Upper lobe of left lung (tissue), 6 donors: Measurements from ENCODE around the gene TMEM222. TPM values are rescaled to one million over a fixed set of nuclear protein-coding genes. Genes with fewer than 3 reads are reported as not detected.
A peak's percentile ranks its signal among the peaks of the same experiment; 100 is the strongest.

ENCODE experiments used
- ATAC-seq, 2 donors: fragments of 200-7000 bp; cut with Tn5 transposase; one replicate each; pipeline ENCODE4 v1.9.1; 2022; ENCODE audit warnings: mild to moderate bottlenecking in 2 of 2, moderate library complexity in 2 of 2; ENCODE audit not compliant: low FRiP score in 2 of 2
- DNase-seq, 2 donors: peaks; one replicate each; pipeline ENCODE4 v3.0.0-alpha.2; 2019 to 2020
- H3K27ac ChIP-seq, 4 donors: fragments of 200-600 bp; sonication (generic); one replicate each; pipeline ENCODE4 v1.5.1; 2016 to 2019
- H3K27me3 ChIP-seq, 4 donors: fragments of 200-600 bp; sonication (generic); one replicate each; pipeline ENCODE4 v1.5.1; 2017 to 2019
- H3K36me3 ChIP-seq, 4 donors: fragments of 200-600 bp; sonication (generic); one replicate each; pipeline ENCODE4 v1.5.1; 2016 to 2019
- H3K4me1 ChIP-seq, 4 donors: fragments of 200-600 bp; sonication (generic); one replicate each; pipeline ENCODE4 v1.5.1; 2018 to 2019
- H3K4me3 ChIP-seq, 4 donors: fragments of 200-600 bp; sonication (generic); one replicate each; pipeline ENCODE4 v1.5.1; 2017 to 2019; ENCODE audit warnings: mild to moderate bottlenecking in 2 of 4, moderate library complexity in 1 of 4
- H3K9me3 ChIP-seq, 4 donors: fragments of 200-600 bp; sonication (generic); one replicate each; pipeline ENCODE4 v1.5.1; 2018 to 2019
- CTCF ChIP-seq, 6 experiments: fragments of 450-650 bp in 4 of 6; fragments of 200-600 bp in 2 of 6; sonication (generic) in 2 of 6; IDR thresholded peaks; one replicate each; pipeline ENCODE4 v1.5.1; 2016 to 2019; ENCODE audit warnings: antibody characterized with exemption in 6 of 6
- EP300 ChIP-seq, 4 donors: sonication (generic); formaldehyde crosslinking; IDR thresholded peaks; one replicate each; pipeline ENCODE4 v1.5.1; 2017; ENCODE audit warnings: antibody characterized with exemption in 4 of 4, control low read depth in 2 of 4
- POLR2A ChIP-seq, 4 donors: fragments of 450-650 bp; IDR thresholded peaks; one replicate each; pipeline ENCODE4 v1.5.1; 2016 to 2017; ENCODE audit warnings: antibody characterized with exemption in 4 of 4, mild to moderate bottlenecking in 2 of 4
- POLR2AphosphoS5 ChIP-seq, 2 donors: sonication (generic); formaldehyde crosslinking; IDR thresholded peaks; one replicate each; pipeline ENCODE4 v1.5.1; 2017; ENCODE audit warnings: antibody characterized with exemption in 2 of 2
- WGBS, 2 donors: methylation state at CpG; one replicate each; pipeline ENCODE4 v1.1.5; 2017 to 2018; 5-methylcytosine and 5-hydroxymethylcytosine counted together
- total RNA-seq, 6 donors: library from RNA; depleted of rRNA in 4 of 6; stranded (reverse); fragments of >200 nt in 4 of 6; gene quantifications; one replicate each; pipeline versions ENCODE4 v1.1.0 to v1.2.1, GENCODE V29; 2016 to 2021
- donor health status: DM: no; HTN: no; CAD: no; lungs with moderate emphysema.
- donor health status: DM: no; HTN: yes; CAD: no; lungs with severe emphysema.

TMEM222 gene
- total RNA-seq, 6 donors from 2014 or later, result 11.5 to 43.9 (median 30.1) TPM

- no peaks in the 10 kb centered on the region for H3K27me3 ChIP-seq
- H3K4me3 ChIP-seq, result peak overlapping the region; percentile 13 to 92 (median 72)
- no peaks in the 10 kb centered on the region for H3K9me3 ChIP-seq
- TF ChIP-seq CTCF (IDR thresholded peaks at IDR 0.05), result no peak
- no peak for TF ChIP-seq POLR2AphosphoS5 (IDR thresholded peaks at IDR 0.05)
- no peak for TF ChIP-seq EP300 (IDR thresholded peaks at IDR 0.05)
- no peak for TF ChIP-seq POLR2A (IDR thresholded peaks at IDR 0.05)
- peaks cover 21 to 52% (median 46%) of the 10 kb centered on the region in 4 donors for H3K36me3 ChIP-seq
- H3K27ac ChIP-seq, result peak overlapping the region; percentile 93 to 98 (median 98)
- peaks cover 47 to 55% (median 52%) of the 10 kb centered on the region in 4 donors for H3K4me1 ChIP-seq
- DNase-seq (no peak), ATAC-seq (no peak)
- WGBS, 2 donors, result 68 to 93% methylated on average over 3 to 11 of the region's 11 CpGs
These were observed 42.9 kb downstream of the TMEM222 start for GRCh38 chr1:27364696-27365371.

GRCh38 chr1:27365372-27366112, 43.6 kb downstream of the TMEM222 start:
- Histone ChIP-seq H3K27ac (peak overlapping the region; percentile 93 to 98 (median 98)), H3K36me3 (peaks cover 17 to 52% (median 40%) of the 10 kb centered on the region in 4 donors), H3K9me3 (no peaks in the 10 kb centered on the region), H3K27me3 (no peaks in the 10 kb centered on the region), H3K4me1 (peaks cover 46 to 53% (median 50%) of the 10 kb centered on the region in 4 donors), H3K4me3 (peak overlapping the region; percentile 51 to 92 (median 72))
- ATAC-seq (peak; percentile 87 to 88), DNase-seq (peak; percentile 91 to 95)
- WGBS, 2 donors, result 2% methylated on average over 35 to 37 of the region's 40 CpGs
- no peak for TF ChIP-seq CTCF (IDR thresholded peaks at IDR 0.05)
- TF ChIP-seq POLR2AphosphoS5 (IDR thresholded peaks at IDR 0.05), result peak in 1 of 2 donors; percentile 68
- TF ChIP-seq EP300 (IDR thresholded peaks at IDR 0.05), result no peak
- TF ChIP-seq POLR2A (IDR thresholded peaks at IDR 0.05), result peak in 3 of 4 donors; percentile 12 to 51 (median 37)

GRCh38 chr1:27366113-27366410, 44.1 kb downstream of the TMEM222 start:
- TF ChIP-seq EP300 (IDR thresholded peaks at IDR 0.05), result no peak
- TF ChIP-seq POLR2AphosphoS5 (IDR thresholded peaks at IDR 0.05), result peak; percentile 46 to 62
- TF ChIP-seq POLR2A (IDR thresholded peaks at IDR 0.05), result peak in 1 of 4 donors; percentile 16
- TF ChIP-seq CTCF (IDR thresholded peaks at IDR 0.05), result no peak
- H3K27me3 ChIP-seq, result no peaks in the 10 kb centered on the region
- H3K27ac ChIP-seq, result peak overlapping the region; percentile 93 to 98 (median 98)
- WGBS, 2 donors, result 0 to 1% methylated on average over 6 to 30 of the region's 30 CpGs
- peaks cover 12 to 52% (median 35%) of the 10 kb centered on the region in 4 donors for H3K36me3 ChIP-seq
- peak overlapping the region; percentile 51 to 92 (median 72) for H3K4me3 ChIP-seq
- peak; percentile 88 to 98 for DNase-seq
- peaks cover 42 to 49% (median 45%) of the 10 kb centered on the region in 4 donors for H3K4me1 ChIP-seq
- H3K9me3 ChIP-seq, result no peaks in the 10 kb centered on the region
- ATAC-seq, result peak; percentile 70 to 75

- WGBS, 2 donors, result 0 to 2% methylated on average over 8 to 33 of the region's 67 CpGs
- Histone ChIP-seq H3K27me3 (no peaks in the 10 kb centered on the region), H3K4me3 (peak within 1 kb of the TSS; percentile 59 to 92 (median 78)), H3K9me3 (no peaks in the 10 kb centered on the region), H3K4me1 (peaks cover 42 to 49% (median 45%) of the 10 kb centered on the region in 4 donors), H3K27ac (peak within 1 kb of the TSS; percentile 93 to 98 (median 98)), H3K36me3 (peaks cover 11 to 48% (median 30%) of the 10 kb centered on the region in 4 donors)
- peak; percentile 92 to 93 for TF ChIP-seq POLR2AphosphoS5 (IDR thresholded peaks at IDR 0.05)
- TF ChIP-seq EP300 (IDR thresholded peaks at IDR 0.05), result peak in 2 of 4 donors; percentile 90 to 95
- peak in 3 of 4 donors; percentile 71 to 88 (median 88) for TF ChIP-seq POLR2A (IDR thresholded peaks at IDR 0.05)
- peak; percentile 20 to 55 (median 49) for TF ChIP-seq CTCF (IDR thresholded peaks at IDR 0.05)
- DNase-seq (peak; percentile 94 to 95), ATAC-seq (peak; percentile 88 to 92)
These were observed 44.6 kb downstream of the TMEM222 start, which contains the start of gene MAP3K6 for GRCh38 chr1:27366411-27367159. MAP3K6 (minus strand) TSS chr1:27366961; CDS start chr1:27366597, 364 bp downstream.
